ENCODE data around the gene TFDP2. TPM values are rescaled to one million over a fixed set of nuclear protein-coding genes. Genes with fewer than 3 reads are reported as not detected.

Gene TFDP2
- total RNA-seq, 3 donors from 2014 or later, result 55.9 to 93.5 (median 59.3) TPM

GRCh38 chr3:141904203-141904602, 245.1 kb downstream of the TFDP2 start:
- Histone ChIP-seq H3K4me1 (no peaks in the 10 kb centered on the region), H3K4me3 (no peak overlapping the region), H3K9me3 (no peaks in the 10 kb centered on the region), H3K27ac (no peak overlapping the region), H3K36me3 (no peaks in the 10 kb centered on the region), H3K27me3 (no peaks in the 10 kb centered on the region)
- TF ChIP-seq, protein P1, sequence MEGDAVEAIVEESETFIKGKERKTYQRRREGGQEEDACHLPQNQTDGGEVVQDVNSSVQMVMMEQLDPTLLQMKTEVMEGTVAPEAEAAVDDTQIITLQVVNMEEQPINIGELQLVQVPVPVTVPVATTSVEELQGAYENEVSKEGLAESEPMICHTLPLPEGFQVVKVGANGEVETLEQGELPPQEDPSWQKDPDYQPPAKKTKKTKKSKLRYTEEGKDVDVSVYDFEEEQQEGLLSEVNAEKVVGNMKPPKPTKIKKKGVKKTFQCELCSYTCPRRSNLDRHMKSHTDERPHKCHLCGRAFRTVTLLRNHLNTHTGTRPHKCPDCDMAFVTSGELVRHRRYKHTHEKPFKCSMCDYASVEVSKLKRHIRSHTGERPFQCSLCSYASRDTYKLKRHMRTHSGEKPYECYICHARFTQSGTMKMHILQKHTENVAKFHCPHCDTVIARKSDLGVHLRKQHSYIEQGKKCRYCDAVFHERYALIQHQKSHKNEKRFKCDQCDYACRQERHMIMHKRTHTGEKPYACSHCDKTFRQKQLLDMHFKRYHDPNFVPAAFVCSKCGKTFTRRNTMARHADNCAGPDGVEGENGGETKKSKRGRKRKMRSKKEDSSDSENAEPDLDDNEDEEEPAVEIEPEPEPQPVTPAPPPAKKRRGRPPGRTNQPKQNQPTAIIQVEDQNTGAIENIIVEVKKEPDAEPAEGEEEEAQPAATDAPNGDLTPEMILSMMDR (IDR thresholded peaks at IDR 0.05), result no peak
- TF ChIP-seq POLR2AphosphoS5 (IDR thresholded peaks at IDR 0.05) (no peak), POLR2A (IDR thresholded peaks at IDR 0.05) (no peak)
- intact Hi-C loops (cut with DNase I; ENCODE audit: low total_unique reads), result no loop called here
- DNase-seq (ENCODE audit: low spot score in 2 of 2), result no peak

- H3K36me3 ChIP-seq, result no peaks in the 10 kb centered on the region
- intact Hi-C loops (cut with DNase I; ENCODE audit: low total_unique reads), result no loop called here
- H3K4me3 ChIP-seq, result no peak overlapping the region
- no peaks in the 10 kb centered on the region for H3K4me1 ChIP-seq
- TF ChIP-seq POLR2A (IDR thresholded peaks at IDR 0.05), result no peak
- no peaks in the 10 kb centered on the region for H3K9me3 ChIP-seq
- no peak for DNase-seq (ENCODE audit: low spot score in 2 of 2)
- no peak overlapping the region for H3K27ac ChIP-seq
- no peaks in the 10 kb centered on the region for H3K27me3 ChIP-seq
Observed at GRCh38 chr3:141901914-141902313, 247.4 kb downstream of the TFDP2 start.

DNA sequence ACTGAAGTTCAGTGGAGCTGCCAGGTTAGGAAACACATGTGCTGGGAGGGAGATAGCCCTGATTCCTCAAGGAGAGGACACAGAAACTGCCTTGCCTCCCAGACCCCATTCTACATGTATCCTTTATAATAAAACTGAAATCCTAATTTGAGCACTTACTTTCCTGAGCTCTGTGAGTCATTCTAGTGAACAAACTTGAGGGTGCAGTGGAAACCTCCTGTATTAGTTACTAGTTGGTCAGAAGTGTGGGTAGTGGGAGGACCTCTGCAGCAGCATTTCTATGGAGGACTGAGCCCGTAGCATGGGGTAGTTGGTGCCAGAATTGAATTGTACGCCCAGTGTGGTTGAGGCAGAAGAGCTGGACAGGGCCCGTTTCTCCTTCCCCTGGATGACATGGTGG, 249.0 kb downstream of the TFDP2 start:
- H3K4me1 ChIP-seq, result no peaks in the 10 kb centered on the region
- H3K27me3 ChIP-seq, result no peaks in the 10 kb centered on the region
- intact Hi-C loops (cut with DNase I; ENCODE audit: low total_unique reads), result no loop called here
- TF ChIP-seq, protein P1 (IDR thresholded peaks at IDR 0.05), result no peak
- TF ChIP-seq POLR2A (IDR thresholded peaks at IDR 0.05), result no peak
- no peak for TF ChIP-seq POLR2AphosphoS5 (IDR thresholded peaks at IDR 0.05)
- H3K27ac ChIP-seq, result no peak overlapping the region
- DNase-seq (ENCODE audit: low spot score in 2 of 2), result no peak
- H3K36me3 ChIP-seq, result no peaks in the 10 kb centered on the region
- H3K4me3 ChIP-seq, result no peak overlapping the region
- H3K9me3 ChIP-seq, result no peaks in the 10 kb centered on the region

DNA sequence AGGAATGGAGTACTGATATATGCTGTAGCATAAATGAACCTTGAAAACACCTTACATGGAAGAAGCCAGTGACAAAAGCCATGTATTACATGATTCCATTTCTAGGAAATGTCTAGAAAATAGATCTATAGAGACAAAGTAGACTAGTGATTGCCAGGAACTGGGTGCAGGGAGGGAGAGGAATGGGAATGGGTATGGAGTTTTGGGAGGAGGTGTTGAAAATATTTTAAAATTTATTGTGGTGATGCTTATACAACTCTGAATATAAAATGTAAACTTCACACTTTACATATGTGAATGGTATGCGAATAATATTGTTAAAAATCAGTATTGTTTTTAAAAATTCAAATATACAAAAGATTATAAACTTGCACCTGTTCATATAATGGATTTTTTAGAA, 250.4 kb downstream of the TFDP2 start:
- Histone ChIP-seq H3K27me3 (no peaks in the 10 kb centered on the region), H3K9me3 (no peaks in the 10 kb centered on the region), H3K36me3 (no peaks in the 10 kb centered on the region), H3K4me3 (no peak overlapping the region), H3K4me1 (no peaks in the 10 kb centered on the region), H3K27ac (no peak overlapping the region)
- TF ChIP-seq POLR2AphosphoS5 (IDR thresholded peaks at IDR 0.05), result no peak
- TF ChIP-seq POLR2A (IDR thresholded peaks at IDR 0.05), result no peak
- TF ChIP-seq, protein P1 (IDR thresholded peaks at IDR 0.05), result no peak
- intact Hi-C loops (cut with DNase I; ENCODE audit: low total_unique reads), result no loop called here
- no peak for DNase-seq (ENCODE audit: low spot score in 2 of 2)

- intact Hi-C loops (cut with DNase I; ENCODE audit: low total_unique reads), result no loop called here
- H3K27me3 ChIP-seq, result no peaks in the 10 kb centered on the region
- no peak for DNase-seq (ENCODE audit: low spot score in 2 of 2)
- no peaks in the 10 kb centered on the region for H3K36me3 ChIP-seq
- TF ChIP-seq POLR2AphosphoS5 (IDR thresholded peaks at IDR 0.05) (no peak), POLR2A (IDR thresholded peaks at IDR 0.05) (no peak)
- TF ChIP-seq, protein P1 (IDR thresholded peaks at IDR 0.05), result no peak
- no peaks in the 10 kb centered on the region for H3K9me3 ChIP-seq
- H3K4me1 ChIP-seq, result no peaks in the 10 kb centered on the region
- H3K4me3 ChIP-seq, result no peak overlapping the region
- H3K27ac ChIP-seq, result no peak overlapping the region
Observed at GRCh38 chr3:141895731-141896130, 253.6 kb downstream of the TFDP2 start.
